ENCODE measurements around the gene GAB3.

DNA sequence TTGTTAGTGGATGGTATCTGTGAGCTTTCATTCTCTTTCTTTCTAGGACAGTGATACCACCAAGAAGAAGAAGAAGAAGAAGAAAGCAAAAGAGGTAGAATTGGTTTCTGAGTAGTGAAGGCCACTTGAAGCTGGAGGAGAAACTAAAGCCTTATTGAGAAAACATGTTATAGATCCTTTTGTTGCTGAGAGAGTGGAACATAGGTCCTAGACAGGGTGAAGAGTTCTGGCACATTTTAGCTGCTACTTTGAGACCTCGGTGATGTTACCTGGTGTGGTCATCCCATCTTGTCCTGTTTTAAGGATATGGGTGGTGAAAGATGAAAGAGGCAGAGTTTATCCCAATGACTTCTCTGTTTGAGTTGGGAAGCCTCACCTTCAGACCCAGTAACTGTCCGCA is 25.9 kb upstream of the GAB3 start:
- TF ChIP-seq, protein P1, sequence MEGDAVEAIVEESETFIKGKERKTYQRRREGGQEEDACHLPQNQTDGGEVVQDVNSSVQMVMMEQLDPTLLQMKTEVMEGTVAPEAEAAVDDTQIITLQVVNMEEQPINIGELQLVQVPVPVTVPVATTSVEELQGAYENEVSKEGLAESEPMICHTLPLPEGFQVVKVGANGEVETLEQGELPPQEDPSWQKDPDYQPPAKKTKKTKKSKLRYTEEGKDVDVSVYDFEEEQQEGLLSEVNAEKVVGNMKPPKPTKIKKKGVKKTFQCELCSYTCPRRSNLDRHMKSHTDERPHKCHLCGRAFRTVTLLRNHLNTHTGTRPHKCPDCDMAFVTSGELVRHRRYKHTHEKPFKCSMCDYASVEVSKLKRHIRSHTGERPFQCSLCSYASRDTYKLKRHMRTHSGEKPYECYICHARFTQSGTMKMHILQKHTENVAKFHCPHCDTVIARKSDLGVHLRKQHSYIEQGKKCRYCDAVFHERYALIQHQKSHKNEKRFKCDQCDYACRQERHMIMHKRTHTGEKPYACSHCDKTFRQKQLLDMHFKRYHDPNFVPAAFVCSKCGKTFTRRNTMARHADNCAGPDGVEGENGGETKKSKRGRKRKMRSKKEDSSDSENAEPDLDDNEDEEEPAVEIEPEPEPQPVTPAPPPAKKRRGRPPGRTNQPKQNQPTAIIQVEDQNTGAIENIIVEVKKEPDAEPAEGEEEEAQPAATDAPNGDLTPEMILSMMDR (IDR thresholded peaks at IDR 0.05 in 2 of 3, conservative IDR thresholded peaks at IDR 0.05 in 1 of 3; ENCODE audit: borderline replicate concordance in 1 of 3, insufficient read depth in 1 of 3, low read depth in 2 of 3, low read length in 2 of 3) = no peak
- TF ChIP-seq, protein P2, sequence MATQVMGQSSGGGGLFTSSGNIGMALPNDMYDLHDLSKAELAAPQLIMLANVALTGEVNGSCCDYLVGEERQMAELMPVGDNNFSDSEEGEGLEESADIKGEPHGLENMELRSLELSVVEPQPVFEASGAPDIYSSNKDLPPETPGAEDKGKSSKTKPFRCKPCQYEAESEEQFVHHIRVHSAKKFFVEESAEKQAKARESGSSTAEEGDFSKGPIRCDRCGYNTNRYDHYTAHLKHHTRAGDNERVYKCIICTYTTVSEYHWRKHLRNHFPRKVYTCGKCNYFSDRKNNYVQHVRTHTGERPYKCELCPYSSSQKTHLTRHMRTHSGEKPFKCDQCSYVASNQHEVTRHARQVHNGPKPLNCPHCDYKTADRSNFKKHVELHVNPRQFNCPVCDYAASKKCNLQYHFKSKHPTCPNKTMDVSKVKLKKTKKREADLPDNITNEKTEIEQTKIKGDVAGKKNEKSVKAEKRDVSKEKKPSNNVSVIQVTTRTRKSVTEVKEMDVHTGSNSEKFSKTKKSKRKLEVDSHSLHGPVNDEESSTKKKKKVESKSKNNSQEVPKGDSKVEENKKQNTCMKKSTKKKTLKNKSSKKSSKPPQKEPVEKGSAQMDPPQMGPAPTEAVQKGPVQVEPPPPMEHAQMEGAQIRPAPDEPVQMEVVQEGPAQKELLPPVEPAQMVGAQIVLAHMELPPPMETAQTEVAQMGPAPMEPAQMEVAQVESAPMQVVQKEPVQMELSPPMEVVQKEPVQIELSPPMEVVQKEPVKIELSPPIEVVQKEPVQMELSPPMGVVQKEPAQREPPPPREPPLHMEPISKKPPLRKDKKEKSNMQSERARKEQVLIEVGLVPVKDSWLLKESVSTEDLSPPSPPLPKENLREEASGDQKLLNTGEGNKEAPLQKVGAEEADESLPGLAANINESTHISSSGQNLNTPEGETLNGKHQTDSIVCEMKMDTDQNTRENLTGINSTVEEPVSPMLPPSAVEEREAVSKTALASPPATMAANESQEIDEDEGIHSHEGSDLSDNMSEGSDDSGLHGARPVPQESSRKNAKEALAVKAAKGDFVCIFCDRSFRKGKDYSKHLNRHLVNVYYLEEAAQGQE (IDR thresholded peaks at IDR 0.05; ENCODE audit: low read depth) = no peak
- TF ChIP-seq POLR2AphosphoS5 (IDR thresholded peaks at IDR 0.05; ENCODE audit: low read depth, low read length) (no peak), RAD21 (IDR thresholded peaks at IDR 0.05; ENCODE audit: low read depth) (no peak), POLR2A (IDR thresholded peaks at IDR 0.05; ENCODE audit: borderline replicate concordance, extremely low read depth, insufficient read depth, insufficient read length) (no peak), ZFX (IDR thresholded peaks at IDR 0.05) (no peak), CEBPB (IDR thresholded peaks at IDR 0.05; ENCODE audit: low read depth) (no peak)

All from HCT116 (cell line).